Uterus (tissue), 4 donors: ENCODE data around the gene KMT2E. TPM values are rescaled to one million over a fixed set of nuclear protein-coding genes. Genes with fewer than 3 reads are reported as not detected.
A peak's percentile ranks its signal among the peaks of the same experiment; 100 is the strongest.

Source experiments
- DNase-seq, 2 donors: peaks; one replicate each; pipeline ENCODE4 v3.0.0-alpha.2; 2019 to 2020
- H3K27ac ChIP-seq, 2 donors: fragments of 200-600 bp; sonication (generic); 1 replicate in 1 of 2; 2 replicates in 1 of 2; pipeline ENCODE4 v1.5.1; 2016 to 2018
- H3K27me3 ChIP-seq, 2 donors: fragments of 200-600 bp; sonication (generic); one replicate each; pipeline ENCODE4 v1.5.1; 2018 to 2019; ENCODE audit warnings: control low read depth in 1 of 2
- H3K36me3 ChIP-seq, 2 donors: fragments of 200-600 bp; sonication (generic); one replicate each; pipeline ENCODE4 v1.5.1; 2019; ENCODE audit warnings: control low read depth in 1 of 2
- H3K4me1 ChIP-seq, 2 donors: fragments of 200-600 bp; sonication (generic); one replicate each; pipeline ENCODE4 v1.5.1; 2018 to 2019; ENCODE audit warnings: control low read depth in 1 of 2
- H3K4me3 ChIP-seq, 2 donors: fragments of 200-600 bp; sonication (generic); 1 replicate in 1 of 2; 2 replicates in 1 of 2; pipeline ENCODE4 v1.5.1; 2018 to 2019; ENCODE audit warnings: mild to moderate bottlenecking in 1 of 2
- H3K9me3 ChIP-seq, 2 donors: fragments of 200-600 bp; sonication (generic); one replicate each; pipeline ENCODE4 v1.5.1; 2019; ENCODE audit warnings: control low read depth in 1 of 2
- POLR2A ChIP-seq, 2 donors: fragments of 450-650 bp; IDR thresholded peaks; one replicate each; pipeline ENCODE4 v1.6.1; 2016; ENCODE audit warnings: antibody characterized with exemption in 2 of 2, mild to moderate bottlenecking in 1 of 2, moderate library complexity in 1 of 2
- intact Hi-C: fragments of 100-400 bp; cut with DNase I; formaldehyde crosslinking; loops from one replicate; pipeline ENCODE4 v1.15.1; 2023; ENCODE audit warnings: low total_unique reads
- total RNA-seq, 4 donors: library from RNA; depleted of rRNA in 3 of 4; stranded (reverse); fragments of >200 nt in 3 of 4; gene quantifications; one replicate each; pipeline versions ENCODE4 v1.1.0 to v1.2.4, GENCODE V29; 2014 to 2023
- TF ChIP-seq, protein P1 (sequence below), 4 experiments: fragments of 200-600 bp in 2 of 4; fragments of 450-650 bp in 2 of 4; sonication (generic) in 2 of 4; IDR thresholded peaks; one replicate each; pipeline ENCODE4 v1.5.1; 2016 to 2019; ENCODE audit warnings: antibody characterized with exemption in 4 of 4, mild to moderate bottlenecking in 2 of 4, moderate library complexity in 1 of 4
- donor health status: DM: yes; HTN: yes; CAD: no.

KMT2E gene
- total RNA-seq, 4 donors from 2014 or later: 61.5 to 208 (median 148) TPM

DNA sequence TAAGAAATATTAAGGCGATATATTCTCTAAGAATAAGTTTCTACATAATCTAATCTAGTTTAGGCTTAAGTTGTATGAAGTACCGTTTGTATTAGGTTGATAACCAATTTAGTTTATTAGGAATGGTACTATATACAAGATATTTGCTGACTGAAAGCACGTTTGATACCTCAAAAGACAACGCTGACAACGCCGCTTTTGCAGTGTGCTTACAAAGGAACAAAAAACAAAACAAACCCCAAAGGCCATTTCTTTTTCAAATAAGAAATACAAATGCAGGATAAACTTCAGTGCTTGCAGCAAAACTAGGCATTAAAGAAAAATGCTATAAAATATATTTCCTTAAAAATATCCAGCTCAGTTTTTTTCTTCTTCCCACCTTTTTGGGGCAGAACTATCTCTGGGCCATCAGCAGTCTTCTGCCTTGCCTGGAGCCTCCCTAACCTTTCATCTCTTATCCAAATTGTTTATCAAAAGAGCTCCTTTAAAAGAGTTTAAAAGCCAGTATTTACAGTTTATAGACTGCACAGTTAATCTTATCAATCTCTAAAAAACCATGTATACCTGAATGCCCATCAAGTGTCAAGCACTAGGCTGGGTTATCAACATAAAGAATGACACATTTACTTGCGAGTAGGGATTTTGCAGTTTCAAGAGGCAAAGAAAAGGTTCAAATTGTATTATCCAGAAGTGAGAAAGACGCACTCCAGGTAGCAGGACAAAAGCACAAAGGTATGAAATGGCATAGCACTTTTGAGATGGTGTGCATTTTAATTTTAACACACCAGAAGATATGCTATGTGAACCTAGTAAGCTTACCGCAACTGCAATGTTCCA is 4.1 kb upstream of the KMT2E start:
- TF ChIP-seq POLR2A (IDR thresholded peaks at IDR 0.05): no peak
- TF ChIP-seq, protein P1, sequence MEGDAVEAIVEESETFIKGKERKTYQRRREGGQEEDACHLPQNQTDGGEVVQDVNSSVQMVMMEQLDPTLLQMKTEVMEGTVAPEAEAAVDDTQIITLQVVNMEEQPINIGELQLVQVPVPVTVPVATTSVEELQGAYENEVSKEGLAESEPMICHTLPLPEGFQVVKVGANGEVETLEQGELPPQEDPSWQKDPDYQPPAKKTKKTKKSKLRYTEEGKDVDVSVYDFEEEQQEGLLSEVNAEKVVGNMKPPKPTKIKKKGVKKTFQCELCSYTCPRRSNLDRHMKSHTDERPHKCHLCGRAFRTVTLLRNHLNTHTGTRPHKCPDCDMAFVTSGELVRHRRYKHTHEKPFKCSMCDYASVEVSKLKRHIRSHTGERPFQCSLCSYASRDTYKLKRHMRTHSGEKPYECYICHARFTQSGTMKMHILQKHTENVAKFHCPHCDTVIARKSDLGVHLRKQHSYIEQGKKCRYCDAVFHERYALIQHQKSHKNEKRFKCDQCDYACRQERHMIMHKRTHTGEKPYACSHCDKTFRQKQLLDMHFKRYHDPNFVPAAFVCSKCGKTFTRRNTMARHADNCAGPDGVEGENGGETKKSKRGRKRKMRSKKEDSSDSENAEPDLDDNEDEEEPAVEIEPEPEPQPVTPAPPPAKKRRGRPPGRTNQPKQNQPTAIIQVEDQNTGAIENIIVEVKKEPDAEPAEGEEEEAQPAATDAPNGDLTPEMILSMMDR (IDR thresholded peaks at IDR 0.05): no peak
- H3K27me3 ChIP-seq: no peaks in the 10 kb centered on the region
- peak overlapping the region; percentile 97 to 99 for H3K4me3 ChIP-seq
- peak overlapping the region; percentile 99 to 100 for H3K27ac ChIP-seq
- H3K4me1 ChIP-seq: no peaks in the 10 kb centered on the region
- DNase-seq: no peak
- no peaks in the 10 kb centered on the region for H3K36me3 ChIP-seq
- intact Hi-C loops: no loop called here
- H3K9me3 ChIP-seq: no peaks in the 10 kb centered on the region

DNA sequence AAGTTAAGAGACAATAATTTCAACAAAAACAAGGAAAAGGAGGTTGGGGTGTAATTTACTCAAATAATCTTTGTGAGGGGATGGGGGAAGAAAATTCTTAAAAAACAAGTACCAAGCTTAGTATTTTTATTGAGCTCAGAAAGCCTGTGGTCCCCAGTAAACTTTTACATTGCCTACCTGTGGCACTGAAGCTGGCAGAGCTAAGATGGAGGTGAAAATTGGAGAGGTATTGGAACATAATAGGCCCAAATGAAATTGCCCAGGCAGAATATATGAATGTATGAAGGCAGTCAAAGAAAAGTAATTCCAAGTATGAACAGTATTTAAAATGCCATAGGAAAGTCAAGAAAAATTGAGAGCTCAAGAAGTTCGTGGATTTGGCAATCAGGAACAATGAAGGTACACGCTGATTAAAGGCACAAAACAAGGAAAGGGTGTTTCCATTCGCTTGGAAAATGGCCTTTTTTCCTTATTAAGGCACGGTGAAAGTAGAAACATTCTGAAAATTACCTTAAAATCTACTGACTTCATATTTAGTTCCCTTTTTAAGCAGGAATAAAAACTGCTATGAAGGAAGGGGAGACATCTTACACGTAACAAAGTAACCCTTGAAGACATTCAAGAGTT is 3.4 kb upstream of the KMT2E start:
- H3K4me3 ChIP-seq: peak overlapping the region; percentile 97 to 99
- H3K9me3 ChIP-seq: no peaks in the 10 kb centered on the region
- TF ChIP-seq POLR2A (IDR thresholded peaks at IDR 0.05): no peak
- TF ChIP-seq, protein P1 (IDR thresholded peaks at IDR 0.05): no peak
- intact Hi-C loops: no loop called here
- no peak for DNase-seq
- no peaks in the 10 kb centered on the region for H3K4me1 ChIP-seq
- H3K27ac ChIP-seq: peak overlapping the region; percentile 99 to 100
- H3K36me3 ChIP-seq: no peaks in the 10 kb centered on the region
- H3K27me3 ChIP-seq: no peaks in the 10 kb centered on the region

DNA sequence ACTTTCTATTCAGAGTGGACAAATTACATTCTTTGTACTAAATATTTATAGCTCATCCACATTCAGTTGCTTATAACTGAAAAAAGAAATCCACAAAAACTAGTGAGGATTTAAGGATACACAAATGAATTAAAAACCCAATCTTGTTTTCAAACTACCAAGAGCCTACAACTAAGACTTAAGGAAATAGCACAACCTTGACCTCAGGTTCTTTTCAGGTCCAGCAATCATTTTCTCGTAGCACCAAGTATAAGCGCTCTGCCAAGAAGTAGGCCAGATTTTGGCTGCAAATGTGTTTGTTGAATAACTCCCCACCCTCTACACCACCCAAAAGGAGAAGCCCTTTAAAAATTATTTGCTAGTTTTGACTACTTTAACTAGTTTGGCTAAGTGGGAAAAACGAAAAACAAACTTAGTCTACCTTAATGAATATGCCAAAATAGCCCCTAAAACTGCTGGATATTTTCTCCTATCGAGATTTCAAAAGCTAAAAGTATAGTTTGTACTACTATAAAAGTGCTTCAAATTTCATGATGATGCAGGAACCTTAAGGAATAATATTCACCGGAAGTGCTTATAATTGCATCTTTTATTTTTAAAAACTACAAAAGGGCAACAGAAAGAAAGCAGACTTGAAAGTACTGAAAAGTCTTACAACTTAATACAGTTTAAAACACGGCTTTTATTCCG is 2.7 kb upstream of the KMT2E start:
- H3K4me1 ChIP-seq: no peaks in the 10 kb centered on the region
- H3K36me3 ChIP-seq: no peaks in the 10 kb centered on the region
- peak overlapping the region; percentile 97 to 99 for H3K4me3 ChIP-seq
- DNase-seq: no peak
- intact Hi-C loops: no loop called here
- TF ChIP-seq, protein P1 (IDR thresholded peaks at IDR 0.05): no peak
- TF ChIP-seq POLR2A (IDR thresholded peaks at IDR 0.05): no peak
- no peaks in the 10 kb centered on the region for H3K9me3 ChIP-seq
- no peaks in the 10 kb centered on the region for H3K27me3 ChIP-seq
- H3K27ac ChIP-seq: peak overlapping the region; percentile 99 to 100

DNA sequence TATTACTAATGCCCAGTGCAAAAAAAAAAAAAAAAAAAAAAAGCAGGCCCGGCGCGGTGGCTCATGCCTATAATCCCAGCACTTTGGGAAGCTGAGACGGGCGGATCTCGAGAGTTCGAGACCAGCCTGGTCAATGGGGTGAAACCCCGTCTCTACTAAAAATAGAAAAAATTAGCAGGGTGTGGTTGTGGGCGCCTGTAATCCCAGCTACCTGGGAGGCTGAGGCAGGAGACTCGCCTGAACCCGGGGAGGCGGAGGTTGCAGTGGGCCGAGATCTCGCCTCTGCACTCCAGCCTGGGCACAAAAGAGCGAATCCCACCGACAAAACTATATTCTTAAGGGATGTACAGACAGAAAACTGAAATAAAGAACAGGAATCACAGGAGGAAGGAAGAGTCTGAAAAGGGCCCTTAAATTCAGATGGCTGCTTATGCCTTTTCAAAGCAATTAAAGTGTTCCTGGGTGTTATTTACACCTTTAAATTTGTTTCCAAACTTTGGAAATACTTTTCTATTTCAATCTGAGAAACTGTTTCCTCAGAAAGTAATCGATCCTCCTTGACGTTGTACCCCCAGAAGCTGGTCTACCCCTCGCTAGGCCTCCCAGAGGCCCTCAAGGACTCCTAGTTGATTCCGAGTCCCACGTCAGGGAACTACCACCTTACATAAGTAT is 2.0 kb upstream of the KMT2E start:
- intact Hi-C loops: no loop called here
- H3K27ac ChIP-seq: peak overlapping the region; percentile 99 to 100
- H3K4me1 ChIP-seq: no peaks in the 10 kb centered on the region
- no peaks in the 10 kb centered on the region for H3K36me3 ChIP-seq
- DNase-seq: peak; percentile 42 to 43
- H3K4me3 ChIP-seq: peak overlapping the region; percentile 97 to 99
- H3K27me3 ChIP-seq: no peaks in the 10 kb centered on the region
- TF ChIP-seq, protein P1 (IDR thresholded peaks at IDR 0.05): no peak
- TF ChIP-seq POLR2A (IDR thresholded peaks at IDR 0.05): no peak
- no peaks in the 10 kb centered on the region for H3K9me3 ChIP-seq
